Urinary bladder (tissue), 4 donors: ENCODE results near the gene FBXL3. TPM values are rescaled to one million over a fixed set of nuclear protein-coding genes. Genes with fewer than 3 reads are reported as not detected.
"Not testable (repeated sequence)": the region's sequence is repeated elsewhere in the genome, so short reads cannot be mapped to it uniquely, and the experiment has no call there.

Experiments used
- DNase-seq: peaks from one replicate; pipeline ENCODE4 v3.0.0-alpha.2; 2015; ENCODE audit errors: extremely low spot score
- H3K27ac ChIP-seq: one replicate; pipeline ENCODE4 v1.5.1; 2013; ENCODE audit warnings: low read depth, mild to moderate bottlenecking, moderate library complexity
- H3K36me3 ChIP-seq: one replicate; pipeline ENCODE4 v1.6.1; 2013; ENCODE audit warnings: mild to moderate bottlenecking, moderate library complexity; ENCODE audit not compliant: insufficient read depth
- H3K4me1 ChIP-seq: one replicate; pipeline ENCODE4 v1.6.1; 2013; ENCODE audit warnings: mild to moderate bottlenecking, moderate library complexity; ENCODE audit not compliant: insufficient read depth
- H3K4me3 ChIP-seq: one replicate; pipeline ENCODE4 v1.5.1; 2013; ENCODE audit warnings: low read depth, low read length
- WGBS: extraction: QIAGEN DNeasy Blood & Tissue Kit; methylation state at CpG from one replicate; pipeline ENCODE4 v1.1.7; 2013; 5-methylcytosine and 5-hydroxymethylcytosine counted together
- polyA plus RNA-seq: library from polyadenylated mRNA; stranded (reverse); fragments of 200-250 nt; gene quantifications from one replicate; pipeline ENCODE4 v1.2.3, GENCODE V29; 2013
- total RNA-seq: library from RNA; depleted of rRNA; stranded (reverse); fragments of >200 nt; gene quantifications from one replicate; pipeline ENCODE4 v1.2.3, GENCODE V29; 2014
- donor health status: healthy with polysubstance abuse.
- donor health status: healthy.

FBXL3 gene
- total and polyA plus RNA-seq, 2 donors = 33.0 to 122 TPM

- H3K4me3 ChIP-seq = no peak overlapping the region
- H3K27ac ChIP-seq = no peak overlapping the region
- 84% methylated on average over 5 of the region's 5 CpGs for WGBS
- no peaks in the 10 kb centered on the region for H3K36me3 ChIP-seq
- H3K4me1 ChIP-seq = no peaks in the 10 kb centered on the region
- no peak for DNase-seq
Observed at GRCh38 chr13:76969488-76970365, 57.2 kb downstream of the FBXL3 start.

- WGBS = 78% methylated on average over 6 of the region's 6 CpGs
Observed at GRCh38 chr13:76968041-76968440, 58.9 kb downstream of the FBXL3 start.

GRCh38 chr13:76967031-76967430, 59.9 kb downstream of the FBXL3 start:
- Histone ChIP-seq H3K27ac (no peak overlapping the region), H3K4me1 (no peaks in the 10 kb centered on the region), H3K36me3 (no peaks in the 10 kb centered on the region), H3K4me3 (no peak overlapping the region)
- DNase-seq = no peak
- WGBS = 92% methylated on average over 6 of the region's 6 CpGs

More at GRCh38 chr13:76968041-76968440, 58.9 kb downstream of the FBXL3 start:
- Histone ChIP-seq H3K4me1 (no peaks in the 10 kb centered on the region), H3K27ac (no peak overlapping the region), H3K4me3 (no peak overlapping the region), H3K36me3 (no peaks in the 10 kb centered on the region)
- no peak for DNase-seq

- peak; percentile 46 for DNase-seq
- 30% methylated on average over 6 of the region's 6 CpGs for WGBS
- Histone ChIP-seq H3K27ac (no peak overlapping the region), H3K4me3 (no peak overlapping the region), H3K36me3 (no peaks in the 10 kb centered on the region), H3K4me1 (no peaks in the 10 kb centered on the region)
Observed at GRCh38 chr13:76965759-76966421, 61.1 kb downstream of the FBXL3 start.

GRCh38 chr13:76959734-76960133, 67.2 kb downstream of the FBXL3 start:
- H3K27ac ChIP-seq, DNase-seq, H3K4me3 ChIP-seq, H3K4me1 ChIP-seq, H3K36me3 ChIP-seq: not testable (repeated sequence)

- DNase-seq = no peak
- H3K4me3 ChIP-seq = no peak overlapping the region
- no peaks in the 10 kb centered on the region for H3K4me1 ChIP-seq
- 76% methylated on average over 4 of the region's 4 CpGs for WGBS
- H3K27ac ChIP-seq = no peak overlapping the region
- no peaks in the 10 kb centered on the region for H3K36me3 ChIP-seq
Observed at GRCh38 chr13:76958841-76959432, 68.0 kb downstream of the FBXL3 start.

- no peak for DNase-seq
- no peaks in the 10 kb centered on the region for H3K4me1 ChIP-seq
- no peaks in the 10 kb centered on the region for H3K36me3 ChIP-seq
- no peak overlapping the region for H3K27ac ChIP-seq
- WGBS = 87% methylated on average over 5 of the region's 5 CpGs
- no peak overlapping the region for H3K4me3 ChIP-seq
Observed at GRCh38 chr13:76955661-76956060, 71.3 kb downstream of the FBXL3 start.

Other genes starting within 250 kb of the FBXL3 start
- 383 TPM for gene KCTD12, start 140.8 kb downstream of the FBXL3 start, total RNA-seq
- 59.7 TPM for gene KCTD12, start 140.8 kb downstream of the FBXL3 start, polyA plus RNA-seq
- not detected for gene ACOD1, start 78.6 kb downstream of the FBXL3 start, total RNA-seq
- not detected for gene ACOD1, start 78.6 kb downstream of the FBXL3 start, polyA plus RNA-seq
- 43.7 TPM for gene CLN5, start 35.1 kb downstream of the FBXL3 start, total RNA-seq
- gene CLN5, start 35.1 kb downstream of the FBXL3 start, polyA plus RNA-seq = 24.7 TPM